HG02943 (cell line): ENCODE results near the gene LDLRAD4.

ENCODE experiments used
- ATAC-seq: cut with Tn5 transposase; IDR thresholded peaks from one replicate; pipeline ENCODE4 v1.9.1; 2021; ENCODE audit warnings: mild to moderate bottlenecking, low read depth, moderate library complexity; ENCODE audit not compliant: unreplicated experiment

The LDLRAD4 gene

GRCh38 chr18:13279181-13280069 is 60.9 kb downstream of the LDLRAD4 start:
- no peak for ATAC-seq

GRCh38 chr18:13280070-13280795 is 61.7 kb downstream of the LDLRAD4 start:
- ATAC-seq, result no peak

DNA sequence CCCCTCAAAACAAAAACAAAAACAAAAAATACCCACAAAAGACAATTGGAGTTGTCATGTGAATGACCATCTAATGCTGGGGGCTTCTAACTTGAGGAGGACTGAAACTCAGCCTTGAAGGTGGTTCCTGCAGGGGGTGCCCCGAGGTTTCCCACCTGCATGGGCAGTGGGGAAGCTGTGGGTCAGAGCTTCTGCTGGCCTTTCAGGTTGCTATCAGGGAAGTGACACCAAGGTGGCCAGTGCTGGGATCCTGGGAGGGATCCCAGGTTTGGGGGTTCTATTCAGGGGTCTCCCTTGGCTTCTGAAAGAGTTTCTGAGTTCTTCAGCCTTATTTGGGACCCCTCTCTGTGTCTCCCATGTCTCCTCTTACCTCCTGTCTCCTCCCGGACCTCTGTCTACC is 62.8 kb downstream of the LDLRAD4 start:
- no peak for ATAC-seq

DNA sequence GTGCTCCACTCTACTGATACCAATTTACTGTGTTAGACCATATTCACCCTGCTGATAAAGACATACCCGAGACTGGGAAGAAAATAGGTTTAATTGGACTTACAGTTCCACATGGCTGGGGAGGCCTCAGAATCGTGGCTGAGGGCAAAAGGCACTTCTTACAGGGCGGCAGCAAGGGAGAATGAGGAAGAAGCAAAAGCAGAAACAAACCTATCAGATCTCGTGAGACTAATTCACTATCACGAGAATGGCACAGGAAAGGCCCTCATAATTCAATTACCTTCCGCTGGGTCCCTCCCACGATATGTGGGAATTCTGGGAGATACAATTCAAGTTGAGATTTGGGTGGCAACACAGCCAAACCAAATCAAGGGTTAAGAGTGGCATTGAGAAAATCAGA is 65.2 kb downstream of the LDLRAD4 start:
- no peak for ATAC-seq

GRCh38 chr18:13284330-13285027 is 65.9 kb downstream of the LDLRAD4 start:
- ATAC-seq, result no peak

GRCh38 chr18:13285874-13286273 is 67.3 kb downstream of the LDLRAD4 start:
- ATAC-seq, result no peak

DNA sequence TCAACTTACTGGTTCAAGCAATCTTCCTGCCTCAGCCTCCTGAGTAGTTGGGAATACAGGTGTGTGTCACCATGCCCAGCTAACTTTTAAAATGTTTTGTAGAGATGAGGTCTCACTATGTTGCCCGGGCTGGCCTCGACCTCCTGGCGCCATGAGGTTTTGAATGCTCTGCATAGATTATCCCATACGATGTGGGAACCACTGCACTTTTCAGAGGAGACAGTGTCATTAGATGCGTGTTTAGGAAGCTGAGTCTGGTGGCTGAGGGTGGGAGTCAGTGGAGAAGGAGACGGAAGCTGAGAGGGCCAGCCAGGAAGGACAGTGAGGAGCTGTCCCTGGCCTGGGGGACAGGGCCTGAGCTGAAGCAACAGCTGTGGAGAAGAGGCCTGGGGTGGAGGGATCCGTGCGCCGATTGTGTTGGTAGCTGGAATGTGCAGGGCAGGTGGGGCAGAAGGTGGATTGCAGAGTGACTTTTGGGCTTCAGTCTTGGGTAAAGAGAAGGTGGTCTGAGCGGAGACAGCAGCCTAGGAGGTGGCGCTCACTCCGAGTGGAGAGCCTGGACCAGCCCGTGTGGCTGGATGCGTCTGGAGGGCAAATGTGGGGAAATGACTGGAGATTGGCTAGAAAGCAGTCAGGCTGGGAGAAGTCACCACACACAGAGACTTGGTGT is 68.0 kb downstream of the LDLRAD4 start:
- no peak for ATAC-seq

GRCh38 chr18:13287372-13287771 is 68.8 kb downstream of the LDLRAD4 start:
- no peak for ATAC-seq

- ATAC-seq, result no peak
Observed at GRCh38 chr18:13288509-13289133, 70.1 kb downstream of the LDLRAD4 start.

- no peak for ATAC-seq
Observed at GRCh38 chr18:13289481-13290205, 71.1 kb downstream of the LDLRAD4 start.

- no peak for ATAC-seq
Observed at GRCh38 chr18:13290856-13291271, 72.3 kb downstream of the LDLRAD4 start.

- ATAC-seq, result no peak
Observed at GRCh38 chr18:13291299-13291698, 72.7 kb downstream of the LDLRAD4 start.

GRCh38 chr18:13291745-13292447 is 73.3 kb downstream of the LDLRAD4 start:
- no peak for ATAC-seq

- ATAC-seq, result no peak
Observed at GRCh38 chr18:13292736-13293135, 74.2 kb downstream of the LDLRAD4 start.

DNA sequence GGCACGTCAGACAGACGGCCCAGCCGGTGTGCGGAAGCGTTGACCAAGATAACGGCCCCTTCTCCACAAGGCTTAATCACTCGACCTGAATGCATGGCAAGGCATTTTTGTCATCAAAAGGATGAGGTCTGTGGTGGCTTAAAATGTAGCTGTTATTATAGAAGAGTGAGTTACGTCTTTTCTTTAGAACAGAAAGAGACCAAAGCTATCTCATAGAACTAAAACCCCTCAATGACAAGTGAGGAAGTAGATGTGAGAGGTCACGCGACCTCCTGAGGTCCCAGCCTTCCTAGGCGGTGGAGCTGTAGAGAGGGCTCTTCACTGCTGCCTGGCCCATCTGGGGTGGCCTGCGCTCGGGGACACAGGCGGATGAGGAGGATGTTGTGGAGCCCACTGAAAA is 75.7 kb downstream of the LDLRAD4 start:
- ATAC-seq, result no peak

DNA sequence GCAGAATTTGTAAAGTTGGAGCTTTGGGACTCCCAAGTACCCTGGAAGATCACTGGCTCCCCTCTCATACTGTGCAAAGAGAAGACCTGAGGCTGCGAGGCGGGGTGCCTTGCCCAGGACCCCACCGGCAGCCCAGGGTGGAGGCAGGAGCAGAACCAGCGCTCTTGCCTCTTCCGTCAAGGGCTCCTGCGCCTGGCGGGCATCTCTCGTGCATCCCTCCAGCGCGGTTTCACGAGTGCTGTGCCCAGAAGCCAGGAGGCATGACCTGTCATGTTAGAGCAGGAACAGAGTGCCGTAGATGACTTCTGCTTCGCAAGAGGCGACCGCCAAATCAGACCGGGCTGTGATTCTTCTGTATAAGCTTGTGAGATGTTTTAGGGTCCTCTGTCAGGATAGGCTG is 77.3 kb downstream of the LDLRAD4 start:
- ATAC-seq, result no peak

DNA sequence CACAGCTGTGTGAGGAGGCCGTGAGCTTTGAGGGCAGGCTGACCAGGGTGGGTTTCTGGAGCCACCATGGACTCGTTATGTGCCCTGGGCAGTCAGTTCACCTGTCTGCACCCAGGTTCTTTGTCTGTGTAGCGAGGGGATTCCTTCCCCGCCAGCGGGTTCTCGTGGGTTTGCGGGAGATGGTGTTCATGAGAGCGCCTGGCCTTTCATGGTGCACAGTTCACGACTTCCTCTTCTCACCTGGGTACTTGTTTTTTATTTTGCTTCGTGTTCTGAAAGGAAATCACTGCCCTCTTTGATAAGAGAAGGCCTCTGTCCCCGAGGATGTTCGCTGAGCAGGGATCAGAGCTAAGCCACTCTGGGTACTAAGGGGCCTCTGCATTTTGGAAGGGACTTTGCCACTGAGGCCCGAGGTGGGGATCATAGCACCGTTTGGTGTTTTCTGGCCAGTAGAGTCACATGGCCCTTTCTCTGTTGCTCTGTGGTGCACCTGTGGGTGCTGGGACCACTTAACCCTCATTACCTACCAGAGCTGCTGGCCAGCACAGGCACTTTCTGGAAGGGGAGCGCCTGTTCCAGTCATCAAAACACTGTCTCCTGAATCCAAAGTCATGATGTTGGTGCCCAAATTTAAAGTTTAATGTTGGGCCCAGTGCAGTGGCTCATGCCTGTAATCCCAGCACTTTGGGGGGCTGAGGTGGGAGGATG is 78.5 kb downstream of the LDLRAD4 start:
- ATAC-seq, result no peak

DNA sequence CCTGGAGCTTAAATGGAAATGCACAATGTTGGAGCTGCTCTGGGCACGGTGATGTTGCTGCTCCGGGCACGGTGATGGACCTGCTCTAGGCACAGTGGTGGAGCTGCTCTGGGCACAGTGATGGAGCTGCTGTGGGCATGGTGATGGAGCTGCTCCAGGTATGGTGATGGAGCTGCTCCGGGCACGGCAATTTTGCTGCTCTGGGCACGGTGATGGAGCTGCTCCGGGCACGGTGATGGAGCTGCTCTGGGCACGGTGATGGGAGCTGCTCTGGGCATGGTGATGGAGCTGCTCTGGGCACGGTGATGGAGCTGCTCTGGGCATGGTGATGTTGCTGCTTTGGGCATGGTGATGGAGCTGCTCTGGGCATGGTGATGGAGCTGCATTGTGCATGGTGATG is 79.7 kb downstream of the LDLRAD4 start:
- no peak for ATAC-seq
